Esophagus muscularis mucosa (tissue), 4 donors: ENCODE results near the gene ATG9A. TPM values are rescaled to one million over a fixed set of nuclear protein-coding genes. Genes with fewer than 3 reads are reported as not detected.

Experiments
- DNase-seq: peaks from one replicate; pipeline ENCODE4 v3.0.0-alpha.2; 2017; ENCODE audit errors: extremely low spot score
- H3K27ac ChIP-seq, 4 donors: fragments of 200-600 bp; sonication (generic); replicated peaks in 1 of 4; 1 replicate in 3 of 4; 2 replicates in 1 of 4; pipeline ENCODE4 v1.5.1; 2016 to 2019; ENCODE audit warnings: mild to moderate bottlenecking in 1 of 4
- H3K27me3 ChIP-seq, 4 donors: fragments of 200-600 bp; sonication (generic); one replicate each; pipeline versions ENCODE4 v1.5.1 to v1.6.0; 2016 to 2019
- H3K36me3 ChIP-seq, 4 donors: fragments of 200-600 bp; sonication (generic); one replicate each; pipeline ENCODE4 v1.5.1; 2016 to 2019
- H3K4me1 ChIP-seq, 4 donors: fragments of 200-600 bp; sonication (generic); one replicate each; pipeline ENCODE4 v1.5.1; 2016 to 2019
- H3K4me3 ChIP-seq, 4 donors: fragments of 200-600 bp; sonication (generic); 1 replicate in 2 of 4; 2 replicates in 2 of 4; pipeline ENCODE4 v1.5.1; 2016 to 2019; ENCODE audit warnings: mild to moderate bottlenecking in 4 of 4, moderate library complexity in 1 of 4
- H3K9me3 ChIP-seq, 4 donors: fragments of 200-600 bp; sonication (generic); 1 replicate in 3 of 4; 2 replicates in 1 of 4; pipeline ENCODE4 v1.5.1; 2016 to 2019
- EP300 ChIP-seq: sonication (generic); formaldehyde crosslinking; IDR thresholded peaks from one replicate; pipeline ENCODE4 v1.6.1; 2017; ENCODE audit warnings: antibody characterized with exemption
- POLR2A ChIP-seq: fragments of 450-650 bp; IDR thresholded peaks from one replicate; pipeline ENCODE4 v1.6.1; 2017; ENCODE audit warnings: antibody characterized with exemption, moderate library complexity, mild to moderate bottlenecking, low read depth
- POLR2AphosphoS5 ChIP-seq, 2 donors: sonication (generic); formaldehyde crosslinking; IDR thresholded peaks; one replicate each; pipeline ENCODE4 v1.6.1; 2017; ENCODE audit warnings: antibody characterized with exemption in 2 of 2
- WGBS: methylation state at CpG from one replicate; pipeline ENCODE4 v1.1.5; 2018; 5-methylcytosine and 5-hydroxymethylcytosine counted together
- intact Hi-C: fragments of 100-400 bp; cut with DNase I; formaldehyde crosslinking; loops from one replicate; pipeline ENCODE4 v1.15.1; 2023
- total RNA-seq, 4 donors: library from RNA; depleted of rRNA; stranded (reverse); fragments of >200 nt; gene quantifications; one replicate each; pipeline versions ENCODE4 v1.1.0 to v1.2.1, GENCODE V29; 2016
- TF ChIP-seq, protein P1 (sequence below), 3 experiments: fragments of 200-600 bp in 2 of 3; fragments of 450-650 bp in 1 of 3; sonication (generic) in 2 of 3; IDR thresholded peaks; one replicate each; pipeline ENCODE4 v1.5.1; 2017 to 2019; ENCODE audit warnings: antibody characterized with exemption in 3 of 3, mild to moderate bottlenecking in 2 of 3, moderate library complexity in 1 of 3

Gene ATG9A
- 10 to 100 TPM; 41.5 to 75.3 (median 56.2) TPM for total RNA-seq

GRCh38 chr2:219229305-219230058 is at the start of gene ATG9A, which contains the start of gene ANKZF1:
Gene ATG9A (minus strand): TSS chr2:219229636. CDS start chr2:219228024, 1,612 bp downstream.
Gene ANKZF1 (plus strand): TSS chr2:219229806. CDS start chr2:219230258, 452 bp downstream.
- peaks cover 31 to 64% (median 54%) of the 10 kb centered on the region in 4 donors for H3K36me3 ChIP-seq
- peak within 1 kb of the TSS; percentile 90 to 98 (median 94) for H3K27ac ChIP-seq
- DNase-seq, result peak; percentile 100
- no peaks in the 10 kb centered on the region for H3K9me3 ChIP-seq
- peak; percentile 96 to 98 for TF ChIP-seq POLR2AphosphoS5 (IDR thresholded peaks at IDR 0.05)
- TF ChIP-seq POLR2A, result peak; percentile 51
- TF ChIP-seq EP300, result peak; percentile 28
- TF ChIP-seq, protein P1, sequence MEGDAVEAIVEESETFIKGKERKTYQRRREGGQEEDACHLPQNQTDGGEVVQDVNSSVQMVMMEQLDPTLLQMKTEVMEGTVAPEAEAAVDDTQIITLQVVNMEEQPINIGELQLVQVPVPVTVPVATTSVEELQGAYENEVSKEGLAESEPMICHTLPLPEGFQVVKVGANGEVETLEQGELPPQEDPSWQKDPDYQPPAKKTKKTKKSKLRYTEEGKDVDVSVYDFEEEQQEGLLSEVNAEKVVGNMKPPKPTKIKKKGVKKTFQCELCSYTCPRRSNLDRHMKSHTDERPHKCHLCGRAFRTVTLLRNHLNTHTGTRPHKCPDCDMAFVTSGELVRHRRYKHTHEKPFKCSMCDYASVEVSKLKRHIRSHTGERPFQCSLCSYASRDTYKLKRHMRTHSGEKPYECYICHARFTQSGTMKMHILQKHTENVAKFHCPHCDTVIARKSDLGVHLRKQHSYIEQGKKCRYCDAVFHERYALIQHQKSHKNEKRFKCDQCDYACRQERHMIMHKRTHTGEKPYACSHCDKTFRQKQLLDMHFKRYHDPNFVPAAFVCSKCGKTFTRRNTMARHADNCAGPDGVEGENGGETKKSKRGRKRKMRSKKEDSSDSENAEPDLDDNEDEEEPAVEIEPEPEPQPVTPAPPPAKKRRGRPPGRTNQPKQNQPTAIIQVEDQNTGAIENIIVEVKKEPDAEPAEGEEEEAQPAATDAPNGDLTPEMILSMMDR (IDR thresholded peaks at IDR 0.05), result no peak
- H3K27me3 ChIP-seq, result no peaks in the 10 kb centered on the region
- H3K4me1 ChIP-seq, result peaks cover 27 to 52% (median 40%) of the 10 kb centered on the region in 4 donors
- intact Hi-C loops, result loop anchor here (2.0 kb wide), 1 partner anchor 15 kb away; the partner anchor contains the start of genes GLB1L and STK16
- peak within 1 kb of the TSS; percentile 63 to 88 (median 80) for H3K4me3 ChIP-seq
- WGBS, result under 1% methylated on average over 25 of the region's 80 CpGs

DNA sequence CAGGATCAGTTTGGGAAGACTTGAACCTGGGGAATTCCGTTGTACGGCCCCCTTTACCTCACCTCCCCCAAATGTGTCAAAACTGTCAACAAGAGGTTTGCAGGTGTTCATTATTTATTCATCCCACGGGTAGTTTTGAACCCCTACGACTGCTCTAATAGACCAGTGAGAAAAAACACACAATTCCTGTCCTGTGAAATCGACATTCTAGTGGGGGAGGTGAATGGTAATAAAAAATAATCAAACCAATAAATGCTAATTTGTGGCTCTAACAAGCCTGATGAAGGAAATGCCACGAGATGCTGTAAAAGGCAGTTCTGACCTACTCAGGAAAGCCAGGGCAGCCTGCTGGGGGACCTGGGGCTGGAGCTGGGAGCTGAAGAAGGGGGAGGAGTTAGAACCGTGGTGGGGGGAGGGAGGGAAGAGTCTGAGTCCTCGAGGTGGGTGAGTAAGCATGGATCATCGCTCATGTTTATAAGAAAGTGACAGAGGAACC is 49.3 kb upstream of the ATG9A start:
- Histone ChIP-seq H3K27ac (peak overlapping the region; percentile 96 to 98 (median 98)), H3K9me3 (no peaks in the 10 kb centered on the region), H3K36me3 (peaks cover 10 to 34% (median 32%) of the 10 kb centered on the region in 4 donors), H3K4me1 (peaks cover 39 to 61% (median 57%) of the 10 kb centered on the region in 4 donors), H3K27me3 (no peaks in the 10 kb centered on the region), H3K4me3 (peak overlapping the region; percentile 74 to 89 (median 85))
- intact Hi-C loops, result no loop called here
- DNase-seq, result no peak
- 11% methylated on average over 9 of the region's 9 CpGs for WGBS
- TF ChIP-seq, protein P1 (IDR thresholded peaks at IDR 0.05), result no peak
- TF ChIP-seq POLR2AphosphoS5 (IDR thresholded peaks at IDR 0.05), result no peak
- no peak for TF ChIP-seq POLR2A
- TF ChIP-seq EP300, result no peak

DNA sequence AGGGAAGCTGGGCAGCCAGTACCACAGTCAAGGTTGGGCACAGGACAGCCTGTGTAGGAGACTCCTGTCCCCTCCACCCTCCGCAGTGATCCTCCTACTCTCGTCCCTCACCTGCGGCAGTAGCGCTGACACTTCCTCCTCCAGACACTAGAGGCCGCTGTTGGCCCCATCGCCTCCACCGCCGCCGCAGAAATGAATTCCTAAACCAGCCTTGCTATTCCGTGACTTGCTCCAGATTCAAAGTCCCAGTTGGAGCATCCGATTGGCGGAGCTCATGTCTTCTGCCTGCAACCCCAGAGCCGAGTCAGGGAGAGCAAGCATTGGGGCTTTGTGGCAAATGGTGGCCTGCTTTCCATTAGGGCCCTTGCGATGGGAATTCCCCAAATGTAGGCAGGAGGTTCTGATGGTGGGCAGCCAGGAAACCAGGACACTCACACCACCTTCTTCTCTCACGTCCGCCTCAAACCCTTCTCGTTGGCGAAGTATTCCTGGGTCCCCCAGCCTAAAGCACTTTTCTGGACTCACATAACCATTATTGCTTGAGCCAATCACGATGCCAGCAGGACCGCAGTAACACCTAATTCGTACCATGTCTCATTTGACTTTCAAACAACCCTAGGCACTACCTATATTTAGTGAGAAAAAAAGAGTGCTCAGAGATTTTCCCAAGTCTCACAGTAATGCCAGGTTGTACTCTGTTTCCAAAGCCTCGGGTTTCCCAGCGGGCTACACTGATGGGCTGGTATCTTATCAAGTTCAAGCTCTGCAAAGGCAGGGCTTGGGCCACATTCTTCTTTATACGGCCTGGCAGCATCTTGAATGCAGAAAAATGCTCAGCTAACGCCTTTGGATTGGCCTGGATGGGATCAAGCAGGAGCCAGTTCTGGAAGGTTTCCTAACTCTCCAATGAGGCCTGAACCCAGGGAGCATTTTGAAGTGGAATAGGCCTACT is 48.5 kb upstream of the ATG9A start:
- Histone ChIP-seq H3K27ac (peak overlapping the region; percentile 96 to 98 (median 98)), H3K27me3 (no peaks in the 10 kb centered on the region), H3K9me3 (no peaks in the 10 kb centered on the region), H3K4me1 (peaks cover 39 to 57% (median 56%) of the 10 kb centered on the region in 4 donors), H3K4me3 (peak overlapping the region in 3 of 4 donors; percentile 1 to 89 (median 74)), H3K36me3 (peaks cover 4 to 27% (median 24%) of the 10 kb centered on the region in 4 donors)
- 21% methylated on average over 25 of the region's 25 CpGs for WGBS
- TF ChIP-seq, protein P1 (IDR thresholded peaks at IDR 0.05), result peak; percentile 98 to 100 (median 98)
- peak; percentile 56 to 83 for TF ChIP-seq POLR2AphosphoS5 (IDR thresholded peaks at IDR 0.05)
- TF ChIP-seq POLR2A, result no peak
- DNase-seq, result peak; percentile 94
- intact Hi-C loops, result no loop called here

GRCh38 chr2:219274361-219274921 is 45.0 kb upstream of the ATG9A start:
- H3K27me3 ChIP-seq, result no peaks in the 10 kb centered on the region
- H3K36me3 ChIP-seq, result no peaks in the 10 kb centered on the region
- no peaks in the 10 kb centered on the region for H3K9me3 ChIP-seq
- WGBS, result 37% methylated on average over 4 of the region's 6 CpGs
- H3K4me1 ChIP-seq, result peaks cover 22 to 30% (median 28%) of the 10 kb centered on the region in 4 donors
- H3K27ac ChIP-seq, result peak overlapping the region; percentile 79 to 88 (median 83)
- intact Hi-C loops, result no loop called here
- H3K4me3 ChIP-seq, result no peak overlapping the region
- TF ChIP-seq, protein P1 (IDR thresholded peaks at IDR 0.05), result no peak
- TF ChIP-seq POLR2AphosphoS5 (IDR thresholded peaks at IDR 0.05) (peak; percentile 56 to 70), POLR2A (no peak), EP300 (no peak)
- no peak for DNase-seq
